Stimulated activated CD4-positive, alpha-beta T cell treated with anti-CD3 and anti-CD28 coated beads, Interleukin-4, amount 100 ng/mL, for 1 hour (primary cell): ENCODE results near the gene PIH1D1.

ENCODE experiments used
- DNase-seq: peaks from one replicate; pipeline ENCODE4 v3.0.0-alpha.2; 2020

Gene PIH1D1

GRCh38 chr19:49415102-49415809, 36.4 kb downstream of the PIH1D1 start:
- no peak for DNase-seq

- no peak for DNase-seq
These were observed 37.4 kb downstream of the PIH1D1 start for GRCh38 chr19:49414256-49414655.

GRCh38 chr19:49413348-49413747, 38.3 kb downstream of the PIH1D1 start:
- DNase-seq = no peak

GRCh38 chr19:49411681-49412326, 39.8 kb downstream of the PIH1D1 start:
- DNase-seq = no peak

- DNase-seq = no peak
These were observed 42.1 kb downstream of the PIH1D1 start for GRCh38 chr19:49409441-49410029.

GRCh38 chr19:49408816-49409440, 42.7 kb downstream of the PIH1D1 start:
- DNase-seq = no peak

- no peak for DNase-seq
These were observed 44.1 kb downstream of the PIH1D1 start for GRCh38 chr19:49407482-49408015.

- no peak for DNase-seq
These were observed 44.5 kb downstream of the PIH1D1 start for GRCh38 chr19:49407079-49407478.

- no peak for DNase-seq
These were observed 48.0 kb downstream of the PIH1D1 start for GRCh38 chr19:49403404-49404187.

- DNase-seq = no peak
These were observed 51.6 kb downstream of the PIH1D1 start for GRCh38 chr19:49400029-49400428.

GRCh38 chr19:49398931-49399330, 52.7 kb downstream of the PIH1D1 start:
- DNase-seq = no peak

GRCh38 chr19:49398001-49398615, 53.5 kb downstream of the PIH1D1 start:
- DNase-seq = no peak

GRCh38 chr19:49396738-49397505, 54.7 kb downstream of the PIH1D1 start:
- no peak for DNase-seq
